Natural killer cell (primary cell): ENCODE measurements around the gene GLDC. TPM values are rescaled to one million over a fixed set of nuclear protein-coding genes. Genes with fewer than 3 reads are reported as not detected.

Experiments used
- ATAC-seq, 3 donors: fragments of 150-1000 bp in 2 of 3; fragments of 200-7000 bp in 1 of 3; cut with Tn5 transposase; 1 replicate in 1 of 3; 2 replicates in 2 of 3; pipeline ENCODE4 v1.10.0; 2021; ENCODE audit warnings: mild to moderate bottlenecking in 2 of 3, moderate library complexity in 2 of 3
- DNase-seq, 2 donors: peaks; one replicate each; pipeline versions ENCODE4 v3.0.0 to v3.0.0-alpha.2; 2013 to 2021; ENCODE audit warnings: mixed read lengths in 1 of 2
- H3K27ac ChIP-seq: one replicate; pipeline ENCODE4 v1.5.1; 2013; ENCODE audit warnings: mild to moderate bottlenecking, low read length
- H3K27me3 ChIP-seq: one replicate; pipeline ENCODE4 v1.6.1; 2013; ENCODE audit warnings: low read length; ENCODE audit not compliant: control insufficient read depth, insufficient read depth
- H3K36me3 ChIP-seq: one replicate; pipeline ENCODE4 v1.6.1; 2013; ENCODE audit warnings: low read length; ENCODE audit not compliant: control insufficient read depth, insufficient read depth
- H3K4me1 ChIP-seq: one replicate; pipeline ENCODE4 v1.6.1; 2013; ENCODE audit warnings: low read length; ENCODE audit not compliant: control insufficient read depth, insufficient read depth
- H3K4me3 ChIP-seq: one replicate; pipeline ENCODE4 v1.5.1; 2013; ENCODE audit warnings: low read length
- H3K9me3 ChIP-seq: one replicate; pipeline ENCODE4 v1.6.1; 2013; ENCODE audit warnings: low read length; ENCODE audit not compliant: control insufficient read depth, insufficient read depth
- H3K27ac Mint-ChIP-seq, 2 donors: one replicate each; pipeline ENCODE4 v1.8.0; 2022; ENCODE audit warnings: mild to moderate bottlenecking in 2 of 2, mixed read lengths in 2 of 2, moderate library complexity in 1 of 2
- H3K27me3 Mint-ChIP-seq, 2 donors: one replicate each; pipeline ENCODE4 v1.8.0; 2022; ENCODE audit warnings: low read depth in 2 of 2, mixed read lengths in 2 of 2
- H3K36me3 Mint-ChIP-seq: one replicate; pipeline ENCODE4 v1.8.0; 2022; ENCODE audit warnings: mixed read lengths
- H3K4me1 Mint-ChIP-seq, 2 donors: one replicate each; pipeline ENCODE4 v1.8.0; 2022; ENCODE audit warnings: mixed read lengths in 2 of 2
- H3K4me3 Mint-ChIP-seq: one replicate; pipeline ENCODE4 v1.8.0; 2022; ENCODE audit warnings: mild to moderate bottlenecking, moderate library complexity, mixed read lengths
- H3K9me3 Mint-ChIP-seq, 2 donors: one replicate each; pipeline ENCODE4 v1.8.0; 2022; ENCODE audit warnings: mixed read lengths in 2 of 2
- CTCF ChIP-seq: fragments of 200-600 bp; IDR thresholded peaks from one replicate; pipeline ENCODE4 v1.8.0; 2022; ENCODE audit warnings: antibody characterized with exemption
- WGBS: methylation state at CpG from one replicate; pipeline ENCODE4 v1.1.7; 2013; ENCODE audit warnings: missing lambda C conversion rate; ENCODE audit not compliant: insufficient coverage; 5-methylcytosine and 5-hydroxymethylcytosine counted together
- intact Hi-C: fragments of 100-400 bp; cut with micrococcal nuclease; formaldehyde crosslinking; loops from one replicate; pipeline ENCODE4 v1.14.2; 2022
- total RNA-seq, 4 donors: library from RNA; stranded (reverse); fragments of 120-200 nt in 1 of 4; gene quantifications; one replicate each; pipeline versions ENCODE4 v1.2.3 to v1.2.4, GENCODE V29; 2013 to 2022

Gene GLDC
- total RNA-seq, 3 donors from 2014 or later (not counting 1 experiment from before 2014, with no cell fraction given): 1.3 to 4.6 TPM; not detected in 1

- no peak overlapping the region for H3K27ac Mint-ChIP-seq
- H3K27ac ChIP-seq: no peak overlapping the region
Observed at GRCh38 chr9:6562201-6562600, 83.3 kb downstream of the GLDC start.

GRCh38 chr9:6557883-6558616 lies 87.5 kb downstream of the GLDC start:
- TF ChIP-seq CTCF: no peak
- ATAC-seq (no peak), DNase-seq (no peak)
- H3K9me3 Mint-ChIP-seq: no peaks in the 10 kb centered on the region
- no peaks in the 10 kb centered on the region for H3K9me3 ChIP-seq
- intact Hi-C loops: no loop called here
- H3K36me3 ChIP-seq: no peaks in the 10 kb centered on the region
- WGBS: 82% methylated on average over 7 of the region's 9 CpGs
- H3K4me1 Mint-ChIP-seq: no peaks in the 10 kb centered on the region
- H3K27me3 Mint-ChIP-seq: no peaks in the 10 kb centered on the region
- H3K27ac Mint-ChIP-seq: no peak overlapping the region
- H3K4me3 ChIP-seq: no peak overlapping the region
- no peak overlapping the region for H3K4me3 Mint-ChIP-seq
- H3K36me3 Mint-ChIP-seq: no peaks in the 10 kb centered on the region
- H3K4me1 ChIP-seq: no peaks in the 10 kb centered on the region
- H3K27ac ChIP-seq: no peak overlapping the region
- H3K27me3 ChIP-seq: no peaks in the 10 kb centered on the region

More at GRCh38 chr9:6562201-6562600, 83.3 kb downstream of the GLDC start:
- H3K9me3 ChIP-seq: no peaks in the 10 kb centered on the region
- no peaks in the 10 kb centered on the region for H3K36me3 Mint-ChIP-seq
- H3K4me1 ChIP-seq: no peaks in the 10 kb centered on the region
- DNase-seq: no peak
- intact Hi-C loops: no loop called here
- no peaks in the 10 kb centered on the region for H3K27me3 ChIP-seq
- H3K4me3 Mint-ChIP-seq: no peak overlapping the region
- ATAC-seq: no peak
- no peaks in the 10 kb centered on the region for H3K27me3 Mint-ChIP-seq
- no peaks in the 10 kb centered on the region for H3K4me1 Mint-ChIP-seq
- no peak overlapping the region for H3K4me3 ChIP-seq
- H3K9me3 Mint-ChIP-seq: no peaks in the 10 kb centered on the region
- no peak for TF ChIP-seq CTCF
- no peaks in the 10 kb centered on the region for H3K36me3 ChIP-seq

GRCh38 chr9:6553866-6554265 lies 91.7 kb downstream of the GLDC start:
- Mint-ChIP-seq H3K9me3 (no peaks in the 10 kb centered on the region), H3K4me3 (no peak overlapping the region), H3K4me1 (no peaks in the 10 kb centered on the region), H3K27ac (no peak overlapping the region), H3K36me3 (no peaks in the 10 kb centered on the region), H3K27me3 (no peaks in the 10 kb centered on the region)
- TF ChIP-seq CTCF: no peak
- ATAC-seq: no peak
- no peaks in the 10 kb centered on the region for H3K27me3 ChIP-seq
- no peaks in the 10 kb centered on the region for H3K4me1 ChIP-seq
- H3K36me3 ChIP-seq: no peaks in the 10 kb centered on the region
- no peaks in the 10 kb centered on the region for H3K9me3 ChIP-seq
- H3K27ac ChIP-seq: no peak overlapping the region
- DNase-seq: no peak
- intact Hi-C loops: no loop called here
- 100% methylated on average over 1 of the region's 1 CpG for WGBS
- no peak overlapping the region for H3K4me3 ChIP-seq
